Frontal cortex (tissue), 4 donors: ENCODE data around the gene MRC2. TPM values are rescaled to one million over a fixed set of nuclear protein-coding genes. Genes with fewer than 3 reads are reported as not detected.
A peak's percentile ranks its signal among the peaks of the same experiment; 100 is the strongest.
"Not testable (repeated sequence)": the region's sequence is repeated elsewhere in the genome, so short reads cannot be mapped to it uniquely, and the experiment has no call there.

Experiments
- DNase-seq, 2 donors: peaks; one replicate each; pipeline ENCODE4 v3.0.0; 2012; ENCODE audit warnings: low spot score in 2 of 2
- FAIRE-seq: peaks from 2 replicates; lab custom pipeline; 2012; peaks lifted over from hg19 to GRCh38; lab: Jason Lieb, UNC
- total RNA-seq: library from RNA; depleted of rRNA; stranded (reverse); fragments of >200 nt; gene quantifications from one replicate; pipeline ENCODE4 v1.2.3, GENCODE V29; 2014
- donor health status: control.
- donor health status: control.
- donor health status: control.

MRC2 gene
- total RNA-seq, 1 donor from 2014 or later, result 13.5 TPM

GRCh38 chr17:62675701-62676100, 48.2 kb downstream of the MRC2 start:
- FAIRE-seq (no peak), DNase-seq (no peak)

GRCh38 chr17:62676231-62676943, 48.9 kb downstream of the MRC2 start:
- no peak for FAIRE-seq
- peak in 1 of 2 donors; percentile 10 for DNase-seq

- FAIRE-seq, result no peak
Observed at GRCh38 chr17:62676952-62677596, 49.6 kb downstream of the MRC2 start.

GRCh38 chr17:62678214-62678919, 50.9 kb downstream of the MRC2 start:
- DNase-seq (no peak), FAIRE-seq (no peak)

More at GRCh38 chr17:62676952-62677596, 49.6 kb downstream of the MRC2 start:
- no peak for DNase-seq

- no peak for DNase-seq
- no peak for FAIRE-seq
Observed at GRCh38 chr17:62679866-62680377, 52.5 kb downstream of the MRC2 start.

- FAIRE-seq, result no peak
- no peak for DNase-seq
Observed at GRCh38 chr17:62680541-62681052, 53.1 kb downstream of the MRC2 start.

GRCh38 chr17:62681061-62681938, 53.8 kb downstream of the MRC2 start:
- no peak for DNase-seq
- no peak for FAIRE-seq

GRCh38 chr17:62681939-62682381, 54.5 kb downstream of the MRC2 start:
- no peak for FAIRE-seq
- no peak for DNase-seq

- no peak for FAIRE-seq
- DNase-seq, result no peak
Observed at GRCh38 chr17:62684179-62684578, 56.7 kb downstream of the MRC2 start.

- FAIRE-seq, result no peak
- DNase-seq, result no peak
Observed at GRCh38 chr17:62687997-62688396, 60.5 kb downstream of the MRC2 start.

- DNase-seq (no peak), FAIRE-seq (no peak)
Observed at GRCh38 chr17:62688398-62689160, 61.1 kb downstream of the MRC2 start.

GRCh38 chr17:62689441-62690167, 62.1 kb downstream of the MRC2 start:
- DNase-seq (no peak), FAIRE-seq (no peak)

GRCh38 chr17:62690168-62690897, 62.9 kb downstream of the MRC2 start:
- FAIRE-seq, result no peak
- no peak for DNase-seq

GRCh38 chr17:62691589-62691915, 64.1 kb downstream of the MRC2 start:
- not testable (repeated sequence) for DNase-seq, FAIRE-seq

- FAIRE-seq, result no peak
- DNase-seq, result no peak
Observed at GRCh38 chr17:62692159-62692651, 64.7 kb downstream of the MRC2 start.

GRCh38 chr17:62692721-62693431, 65.4 kb downstream of the MRC2 start:
- DNase-seq, result no peak
- no peak for FAIRE-seq
